Amygdala (tissue), 56 donors: ENCODE results near the gene ZNF837.
"Not testable (repeated sequence)": the region's sequence is repeated elsewhere in the genome, so short reads cannot be mapped to it uniquely, and the experiment has no call there.

Source experiments
- DNase-seq, 56 donors: peaks; one replicate each; lab custom pipeline; 2025; lab: John Stamatoyannopoulos, UW

ZNF837 gene

GRCh38 chr19:58352760-58353671 is 27.8 kb downstream of the ZNF837 start, which contains the start of gene A1BG:
Gene A1BG, minus strand, starts transcription at chr19:58353492. Its CDS starts 55 bp downstream, at chr19:58353437.
- no peak for DNase-seq

- no peak for DNase-seq
Observed at GRCh38 chr19:58351990-58352755, 28.7 kb downstream of the ZNF837 start.

- DNase-seq: no peak
Observed at GRCh38 chr19:58351558-58351878, 29.3 kb downstream of the ZNF837 start.

DNA sequence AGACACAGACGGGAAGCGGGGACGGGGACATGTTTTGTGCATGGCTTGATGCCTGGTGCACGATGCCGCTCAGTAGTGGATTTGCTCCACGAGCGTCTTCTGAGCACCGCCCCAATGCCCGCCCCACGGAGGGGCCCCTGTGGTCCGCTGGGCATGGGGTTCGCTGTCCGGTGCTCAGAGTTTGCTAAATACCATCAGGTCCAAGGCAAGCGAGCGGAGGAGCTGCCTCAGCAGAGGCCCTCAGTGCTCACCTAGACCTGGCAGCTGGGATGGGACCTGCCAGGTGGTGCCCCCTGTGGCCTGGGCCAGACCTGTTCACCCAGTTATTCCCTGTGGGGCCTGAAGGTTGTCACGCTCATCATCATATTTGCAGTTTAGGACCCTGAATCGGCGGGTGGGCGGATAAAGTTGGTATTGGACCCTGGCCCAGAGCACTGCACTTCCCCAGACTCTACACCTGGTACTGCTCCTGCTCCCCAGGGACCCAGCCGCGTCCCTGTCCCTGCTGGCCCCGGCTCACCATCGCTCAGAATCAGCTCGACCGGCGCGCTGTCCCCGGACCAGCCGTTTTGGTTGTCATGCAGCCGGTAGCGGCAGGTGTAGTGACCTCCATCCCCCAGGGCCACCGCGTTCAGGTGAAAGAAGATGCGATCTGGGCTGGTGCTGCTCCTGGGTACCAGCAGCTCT is 29.8 kb downstream of the ZNF837 start:
- DNase-seq: no peak

- no peak for DNase-seq
Observed at GRCh38 chr19:58350001-58350861, 30.6 kb downstream of the ZNF837 start.

DNA sequence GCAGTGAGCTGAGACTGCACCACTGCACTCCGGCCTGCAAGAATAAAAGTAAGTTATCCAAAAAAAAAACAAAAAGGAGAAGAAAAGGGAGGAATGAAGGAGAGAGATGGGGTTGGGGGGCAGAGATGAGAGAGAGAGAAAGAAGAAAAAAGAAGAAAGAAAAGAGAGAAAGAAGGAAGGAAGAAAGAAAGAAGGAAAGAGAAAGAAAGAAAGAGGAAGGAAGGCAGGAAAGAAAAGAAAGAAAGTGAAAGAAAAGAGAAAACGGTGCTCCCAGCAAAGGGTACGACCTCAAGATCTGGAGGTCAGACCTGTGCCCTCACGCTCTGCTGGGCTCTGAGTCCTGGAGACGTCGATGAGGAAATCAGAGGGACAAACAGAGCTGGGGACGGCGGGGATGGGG is 31.2 kb downstream of the ZNF837 start:
- DNase-seq: no peak

DNA sequence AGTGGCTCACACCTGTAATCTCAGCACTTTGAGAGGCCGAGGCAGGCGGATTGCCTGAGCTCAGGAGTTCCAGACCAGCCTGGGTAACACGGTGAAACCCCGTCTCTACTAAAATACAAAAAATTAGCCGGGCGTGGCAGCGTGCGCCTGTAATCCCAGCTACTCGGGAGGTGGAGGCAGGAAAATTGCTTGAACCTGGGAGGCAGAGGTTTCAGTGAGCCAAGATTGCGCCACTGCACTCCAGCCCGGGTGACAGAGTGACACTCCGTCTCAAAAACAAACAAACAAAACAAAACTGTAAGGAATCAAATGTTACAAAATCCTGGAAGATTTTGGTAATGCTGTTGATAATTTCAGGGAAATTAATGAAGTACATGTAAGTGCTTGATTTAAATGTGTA is 32.8 kb downstream of the ZNF837 start:
- DNase-seq: not testable (repeated sequence)

DNA sequence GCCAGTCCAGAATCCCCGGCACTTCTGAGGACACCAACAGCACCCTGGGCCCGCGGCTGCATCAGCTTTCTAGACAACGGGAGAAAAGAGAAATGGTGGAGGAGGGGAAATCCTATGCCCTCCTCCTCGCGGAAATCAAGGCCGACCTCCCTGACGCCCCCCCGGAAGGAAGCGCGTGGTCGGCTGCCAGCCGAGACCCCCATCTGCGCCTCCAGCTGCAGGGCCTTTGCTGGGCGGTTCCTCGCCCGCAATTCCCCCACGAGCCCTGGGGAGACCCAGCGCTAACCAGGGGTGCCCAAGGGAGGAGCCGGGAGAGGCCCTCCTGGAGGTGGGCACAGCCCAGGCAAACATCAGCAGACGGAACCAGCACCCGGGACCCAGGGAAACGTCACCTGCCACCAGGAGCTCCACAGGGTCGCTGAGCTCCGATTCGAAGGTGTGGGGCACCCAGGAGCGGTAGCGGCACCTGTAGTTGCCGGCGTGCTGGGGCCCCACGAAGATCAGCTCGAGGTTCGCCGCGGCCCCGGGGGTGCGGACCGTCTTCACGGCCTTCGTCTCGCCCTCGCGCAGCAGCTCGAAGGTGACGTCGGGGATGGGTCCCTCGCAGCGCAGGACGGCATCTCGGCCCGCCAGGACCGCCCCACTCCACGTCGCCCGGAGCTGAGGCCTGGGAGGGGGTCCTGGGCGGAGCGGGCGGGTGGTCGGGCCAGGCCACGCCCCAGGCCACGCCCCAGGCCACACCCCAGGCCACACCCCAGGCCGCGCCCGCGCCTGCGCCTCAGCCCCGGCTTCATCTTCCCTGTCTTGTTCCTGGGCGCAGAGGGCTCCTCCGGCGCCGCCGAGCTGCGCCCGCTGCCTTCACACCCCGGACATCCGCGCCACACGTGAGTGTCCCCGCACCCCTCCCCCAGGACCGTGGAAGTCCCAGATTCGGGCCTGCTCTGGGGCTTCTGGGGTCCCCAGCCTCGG is 33.6 kb downstream of the ZNF837 start:
- peak in 53 of 56 donors; percentile 12 to 87 (median 61) for DNase-seq

GRCh38 chr19:58345558-58345957 is 35.3 kb downstream of the ZNF837 start:
- DNase-seq: no peak

GRCh38 chr19:58338825-58339558 is 41.8 kb downstream of the ZNF837 start:
- no peak for DNase-seq

DNA sequence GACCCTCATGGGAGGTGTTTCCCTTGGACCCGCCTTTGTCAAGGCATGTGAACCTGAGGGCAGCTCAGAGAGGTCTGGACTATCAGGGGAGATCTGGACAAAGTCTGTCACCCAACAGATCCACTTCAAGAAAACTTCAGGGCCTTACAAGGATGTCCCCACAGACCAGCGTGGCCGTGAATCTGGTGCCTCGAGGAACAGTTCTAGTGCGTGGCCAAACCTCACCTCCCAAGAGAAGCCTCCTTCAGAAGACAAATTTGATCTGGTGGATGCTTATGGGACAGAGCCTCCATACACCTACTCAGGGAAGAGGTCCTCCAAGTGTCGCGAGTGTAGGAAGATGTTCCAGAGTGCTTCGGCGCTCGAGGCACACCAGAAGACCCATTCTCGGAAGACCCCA is 42.5 kb downstream of the ZNF837 start:
- DNase-seq: no peak

GRCh38 chr19:58336820-58337219 is 44.0 kb downstream of the ZNF837 start:
- DNase-seq: no peak

GRCh38 chr19:58336216-58336615 is 44.6 kb downstream of the ZNF837 start:
- DNase-seq: no peak

DNA sequence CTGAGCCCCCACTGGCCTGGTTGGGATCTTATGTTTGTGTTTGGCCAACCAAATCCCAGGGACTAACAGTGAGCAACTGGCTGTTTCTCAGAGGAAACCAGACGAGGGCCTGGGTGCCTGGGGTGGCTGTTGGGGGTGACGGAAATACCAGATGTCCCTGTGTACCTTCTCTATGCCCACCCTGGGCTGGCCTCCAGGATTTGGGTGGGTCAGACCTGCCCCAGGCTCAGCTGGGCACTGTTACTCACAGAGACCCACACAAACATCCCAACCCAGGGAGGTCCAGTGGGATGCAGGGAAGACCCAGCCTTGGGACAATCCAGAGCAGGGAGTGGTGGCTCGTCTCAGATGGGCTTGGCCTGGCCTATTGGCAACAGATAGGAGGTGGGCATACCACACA is 45.2 kb downstream of the ZNF837 start:
- no peak for DNase-seq

- no peak for DNase-seq
Observed at GRCh38 chr19:58334691-58335249, 46.1 kb downstream of the ZNF837 start.

DNA sequence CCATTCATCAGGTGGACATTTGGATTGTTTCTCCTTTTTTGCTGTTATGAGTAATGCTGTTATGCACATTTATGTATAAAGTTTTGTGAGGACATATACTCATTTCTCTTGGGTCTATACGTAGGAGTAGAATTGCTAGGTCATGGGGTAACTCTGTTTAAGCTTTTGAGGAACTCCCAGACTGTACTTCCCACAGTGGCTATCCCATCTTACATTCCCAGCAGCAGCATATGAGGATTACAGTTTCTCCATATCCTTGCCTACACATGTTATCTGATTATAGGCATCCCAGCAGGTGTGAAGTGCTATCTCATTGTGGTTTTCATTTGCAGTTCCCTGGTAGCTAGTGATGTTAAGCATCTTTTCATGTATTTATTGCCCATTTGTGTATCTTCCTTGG is 48.1 kb downstream of the ZNF837 start:
- DNase-seq: no peak

DNA sequence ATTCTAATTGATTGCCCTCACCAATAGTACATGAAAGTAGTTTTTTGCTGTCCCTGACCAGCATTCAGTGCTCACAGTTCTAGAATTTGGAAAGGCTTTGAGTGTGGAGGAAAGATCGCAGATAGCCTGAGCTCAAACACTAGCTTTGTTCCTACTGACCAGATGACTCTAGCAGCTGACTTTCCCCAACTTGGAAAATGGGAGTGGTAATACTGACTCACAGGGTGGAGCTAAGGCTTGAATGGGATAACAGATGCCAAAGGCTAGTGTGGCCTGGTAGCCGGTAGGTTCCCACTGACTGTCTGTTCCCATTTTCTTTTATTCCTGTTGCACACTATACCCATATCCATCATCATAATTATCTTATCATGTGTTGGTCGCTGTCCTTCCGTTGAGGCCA is 50.4 kb downstream of the ZNF837 start:
- DNase-seq: peak in 39 of 56 donors; percentile 5 to 87 (median 46)

DNA sequence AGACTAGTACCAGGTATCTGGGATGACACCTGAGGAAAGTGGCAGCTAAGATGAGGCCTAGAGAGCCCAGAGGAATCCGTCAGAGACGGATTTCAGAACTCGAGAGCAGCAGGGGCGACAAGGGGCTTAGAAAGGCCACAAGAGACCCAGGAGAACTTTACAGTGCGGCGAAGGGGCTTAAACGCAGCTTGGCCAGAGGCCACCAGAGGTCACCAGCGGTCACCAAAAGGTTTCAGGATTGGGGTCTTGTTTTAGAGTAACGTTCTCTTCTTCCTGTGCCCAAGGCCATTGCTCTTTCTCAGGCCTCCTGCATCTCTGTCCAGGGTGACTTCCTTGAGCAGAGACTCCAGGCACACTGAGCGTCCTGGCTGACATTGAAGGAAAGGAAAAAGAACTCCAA is 51.8 kb downstream of the ZNF837 start:
- no peak for DNase-seq
